Stimulated activated CD4-positive, alpha-beta T cell treated with anti-CD3 and anti-CD28 coated beads, Interleukin-12 subunit alpha, Interleukin-12 subunit beta, amount 100 ng/mL, for 4 hours (primary cell): Measurements from ENCODE around the gene RRN3.
"Not testable (repeated sequence)": the region's sequence is repeated elsewhere in the genome, so short reads cannot be mapped to it uniquely, and the experiment has no call there.

Experiments used
- DNase-seq: peaks from one replicate; pipeline ENCODE4 v3.0.0-alpha.2; 2020

RRN3 gene

DNA sequence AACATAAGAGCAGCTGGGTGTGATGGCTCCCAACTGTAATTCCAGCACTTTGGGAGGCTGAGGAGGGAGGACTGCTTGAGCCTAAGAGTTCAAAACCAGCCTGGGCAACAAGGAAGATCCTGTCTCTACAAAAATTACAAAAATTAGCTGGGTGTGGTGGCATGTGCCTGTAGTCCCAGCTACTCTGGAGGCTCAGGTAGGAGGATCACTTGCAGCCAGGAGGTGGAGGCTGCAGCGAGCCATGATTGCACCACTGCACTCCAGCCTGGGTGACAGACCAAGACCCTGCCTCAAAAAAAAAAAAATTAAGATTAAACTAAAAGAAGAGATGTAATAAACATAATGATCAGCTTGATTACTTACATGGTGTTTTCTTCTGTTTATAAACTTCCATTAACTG lies 43.6 kb downstream of the RRN3 start:
- DNase-seq, result not testable (repeated sequence)

DNA sequence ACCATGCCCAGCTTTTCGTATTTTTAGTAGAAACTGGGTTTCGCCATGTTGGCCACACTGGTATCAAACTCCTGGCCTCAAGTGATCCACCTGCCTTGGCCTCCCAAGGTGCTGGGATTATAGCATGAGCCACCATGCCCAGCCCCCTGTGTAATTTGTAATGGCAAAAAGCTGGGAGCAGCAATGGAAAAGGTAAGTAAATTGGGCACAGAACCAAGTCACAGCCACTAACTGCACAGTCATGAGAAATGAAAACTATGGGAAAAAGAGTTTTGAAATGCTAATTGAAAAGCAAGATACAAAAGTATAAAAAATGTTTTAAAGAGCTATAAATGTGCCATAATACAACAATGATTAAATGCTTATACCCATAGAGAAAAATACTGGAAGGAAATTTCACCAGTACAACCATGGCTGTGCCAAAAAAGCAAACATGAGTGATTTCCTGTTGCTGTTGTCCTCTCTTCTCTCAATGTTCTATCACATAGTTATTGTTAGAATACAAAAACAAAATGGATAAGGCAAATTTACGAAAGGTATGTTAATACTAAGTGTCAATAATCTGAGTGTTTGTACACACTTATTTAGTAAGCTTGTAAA lies 44.4 kb downstream of the RRN3 start:
- DNase-seq, result no peak

GRCh38 chr16:15046692-15047376 lies 47.2 kb downstream of the RRN3 start:
- no peak for DNase-seq

DNA sequence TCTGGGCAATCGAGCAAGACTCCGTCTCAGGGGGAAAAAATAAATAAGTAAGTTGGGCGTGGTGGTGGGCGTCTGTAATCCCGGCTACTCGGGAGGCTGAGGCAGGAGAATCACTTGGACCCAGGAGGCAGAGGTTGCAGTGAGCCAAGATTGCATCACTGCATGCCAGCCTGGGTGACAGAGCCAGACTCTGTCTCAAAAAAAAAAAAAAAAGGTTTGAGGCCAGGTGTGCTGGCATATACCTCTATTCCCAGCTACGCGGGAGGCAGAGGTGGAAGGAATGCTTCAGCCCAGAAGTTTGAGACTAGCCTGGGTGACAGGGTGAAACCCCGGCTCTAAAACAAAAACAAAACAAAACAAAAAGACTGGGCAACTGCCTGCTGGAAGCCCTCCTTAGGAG lies 48.8 kb downstream of the RRN3 start:
- DNase-seq, result not testable (repeated sequence)

- DNase-seq, result no peak
Measured at GRCh38 chr16:15044286-15044685, 49.8 kb downstream of the RRN3 start.

DNA sequence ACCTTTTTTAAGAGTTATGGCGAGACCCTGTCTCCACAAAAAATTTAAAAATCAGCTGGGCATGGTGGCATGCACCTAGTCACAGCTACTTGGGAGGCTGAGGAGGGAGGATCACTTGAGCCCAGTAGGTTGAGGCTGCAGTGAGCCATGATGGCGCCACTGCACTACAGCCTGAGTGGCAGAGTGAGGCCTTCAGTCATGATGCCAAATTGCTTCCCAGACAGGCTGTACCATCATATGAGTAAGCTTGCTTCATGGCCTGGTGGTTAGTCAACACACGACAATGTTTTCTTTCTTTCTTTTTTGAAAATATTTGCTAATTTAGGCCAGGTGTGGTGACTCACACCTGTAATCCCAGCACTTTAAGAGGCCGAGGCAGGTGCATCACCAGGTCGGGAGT lies 50.7 kb downstream of the RRN3 start:
- no peak for DNase-seq

DNA sequence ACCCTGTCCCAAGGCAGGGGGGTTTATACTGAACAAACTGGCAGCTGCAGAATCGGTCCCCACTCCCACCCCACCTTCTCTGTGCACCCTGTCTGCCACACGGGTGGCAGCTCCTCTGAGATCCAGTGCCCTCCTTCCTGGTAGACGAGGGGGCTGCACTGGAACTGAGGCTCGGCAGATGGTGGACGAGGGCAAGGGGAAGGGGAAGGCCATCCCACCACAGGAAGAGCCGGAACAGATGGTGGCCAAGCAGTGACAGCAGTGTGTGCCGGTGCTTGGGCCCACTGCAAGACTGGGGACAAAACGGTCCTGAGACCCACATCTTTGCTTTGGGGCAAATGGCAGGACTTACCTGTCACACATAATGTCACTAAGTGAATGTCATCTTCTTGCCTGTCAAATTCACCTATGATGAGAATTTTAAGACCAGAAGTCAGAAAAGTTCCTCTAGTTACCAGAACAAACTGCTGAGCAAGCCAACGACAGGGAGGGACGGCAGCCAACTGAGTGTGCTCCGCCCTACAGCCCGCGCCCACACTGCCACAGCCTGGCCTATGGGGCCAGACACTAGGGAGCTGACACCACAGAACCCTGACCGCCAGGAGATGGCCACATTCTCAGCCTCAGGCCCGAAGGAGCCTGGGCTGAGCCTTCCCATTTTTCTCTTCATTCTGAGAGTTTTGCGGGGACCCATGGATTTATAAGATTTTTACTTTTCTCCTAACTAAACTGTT lies 52.6 kb downstream of the RRN3 start:
- DNase-seq, result no peak

- no peak for DNase-seq
Measured at GRCh38 chr16:15038689-15039088, 55.4 kb downstream of the RRN3 start.

- no peak for DNase-seq
Measured at GRCh38 chr16:15037745-15038144, 56.3 kb downstream of the RRN3 start.

DNA sequence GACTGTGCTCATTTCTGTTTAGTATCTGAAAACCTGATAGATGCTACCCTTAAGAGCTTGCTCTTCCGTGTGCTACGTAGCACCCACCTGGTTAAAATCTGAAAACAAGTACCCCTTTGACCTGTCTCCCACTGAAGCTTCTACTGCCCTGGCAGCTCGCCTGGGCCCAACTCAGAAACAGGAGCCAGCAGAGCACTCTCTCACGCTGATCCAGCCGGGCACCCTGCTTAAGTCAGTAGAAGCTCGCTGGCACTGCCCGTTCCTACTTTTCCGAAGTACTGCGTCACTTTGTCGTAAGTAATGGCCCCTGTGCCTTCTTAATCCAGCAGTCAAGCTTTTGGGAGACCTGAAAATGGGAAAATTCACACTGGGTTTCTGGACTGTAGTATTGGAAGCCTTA lies 57.1 kb downstream of the RRN3 start:
- no peak for DNase-seq

GRCh38 chr16:15035163-15035729 lies 58.8 kb downstream of the RRN3 start:
- no peak for DNase-seq

DNA sequence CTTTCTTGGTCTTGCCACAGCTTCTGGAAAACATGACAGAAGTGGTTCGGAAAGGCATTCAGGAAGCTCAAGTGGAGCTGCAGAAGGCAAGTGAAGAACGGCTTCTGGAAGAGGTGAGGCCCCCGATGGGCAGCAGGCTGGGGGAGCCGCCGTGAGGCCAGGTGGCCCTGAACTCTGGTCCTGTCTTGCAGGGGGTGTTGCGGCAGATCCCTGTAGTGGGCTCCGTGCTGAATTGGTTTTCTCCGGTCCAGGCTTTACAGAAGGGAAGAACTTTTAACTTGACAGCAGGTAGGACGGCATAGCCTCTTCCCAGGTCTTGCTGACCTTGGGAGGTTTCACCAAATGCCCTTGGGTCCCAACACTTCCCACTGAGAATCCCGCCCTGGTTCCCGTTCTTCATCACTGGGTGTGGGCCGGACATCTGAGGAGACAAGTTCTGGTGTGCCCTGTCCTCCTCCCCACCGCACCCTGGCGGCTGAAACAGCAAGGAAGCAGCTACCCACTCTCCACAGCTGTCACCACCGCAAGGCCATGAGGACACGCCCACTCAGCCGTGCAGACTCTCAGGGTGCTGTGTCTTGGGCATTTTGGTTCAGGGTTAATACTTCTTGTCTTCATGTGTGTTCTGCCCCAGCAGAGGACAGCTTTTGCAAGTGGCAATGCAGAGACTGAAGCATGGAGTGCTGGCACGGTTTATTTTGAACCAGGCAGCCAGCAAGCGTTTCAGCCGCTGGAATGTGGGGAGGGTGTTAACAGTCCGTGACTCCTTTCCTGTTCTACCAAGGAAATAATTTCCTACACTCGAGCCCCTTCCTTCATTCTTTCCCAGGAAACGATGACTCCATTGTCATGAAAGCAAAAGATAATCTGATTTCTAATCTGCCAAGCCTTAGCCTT lies 59.6 kb downstream of the RRN3 start:
- no peak for DNase-seq

GRCh38 chr16:15033309-15033707 lies 60.8 kb downstream of the RRN3 start:
- no peak for DNase-seq

GRCh38 chr16:15032547-15033308 lies 61.3 kb downstream of the RRN3 start:
- no peak for DNase-seq

- DNase-seq, result no peak
Measured at GRCh38 chr16:15031586-15031985, 62.5 kb downstream of the RRN3 start.

DNA sequence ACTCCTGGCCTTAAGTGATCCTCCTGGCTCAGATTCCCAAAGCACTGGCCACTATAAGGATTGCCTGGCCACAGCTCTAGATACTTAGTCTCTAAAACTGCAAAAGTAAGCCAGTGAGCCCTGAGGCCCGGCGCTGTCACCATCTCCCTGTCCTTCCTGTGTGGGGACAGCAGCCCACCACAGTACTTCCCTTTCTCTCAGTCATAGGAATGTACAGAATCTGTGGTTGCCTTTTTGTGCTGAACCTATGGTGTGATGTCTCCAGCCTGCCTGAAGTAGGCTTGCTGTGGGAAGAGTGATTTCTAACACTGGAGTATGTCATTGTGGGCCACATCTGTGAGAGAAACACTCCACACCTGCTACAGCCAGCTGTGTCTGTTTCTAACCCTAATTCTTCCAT lies 62.9 kb downstream of the RRN3 start:
- no peak for DNase-seq

- not testable (repeated sequence) for DNase-seq
Measured at GRCh38 chr16:15029749-15030148, 64.3 kb downstream of the RRN3 start.

GRCh38 chr16:15028801-15029698 lies 65.0 kb downstream of the RRN3 start:
- DNase-seq, result not testable (repeated sequence)

DNA sequence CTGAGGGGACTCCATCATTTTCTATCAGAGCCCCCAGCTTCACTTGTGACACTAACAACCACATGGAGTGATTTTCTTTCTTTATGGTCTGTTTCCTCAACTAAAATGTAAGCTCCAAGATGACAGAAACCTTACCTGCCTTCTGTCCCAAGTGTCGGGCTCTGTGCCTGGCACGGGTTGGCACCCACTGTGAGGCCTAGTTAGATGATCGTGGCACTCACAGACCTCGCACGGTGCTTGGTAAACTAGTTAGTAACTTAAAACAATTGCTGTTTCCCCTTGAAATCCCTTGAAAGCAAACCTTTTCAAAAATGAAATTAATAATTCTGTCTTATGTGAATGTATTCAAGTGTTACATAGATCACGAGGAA lies 65.7 kb downstream of the RRN3 start:
- DNase-seq, result not testable (repeated sequence)

DNA sequence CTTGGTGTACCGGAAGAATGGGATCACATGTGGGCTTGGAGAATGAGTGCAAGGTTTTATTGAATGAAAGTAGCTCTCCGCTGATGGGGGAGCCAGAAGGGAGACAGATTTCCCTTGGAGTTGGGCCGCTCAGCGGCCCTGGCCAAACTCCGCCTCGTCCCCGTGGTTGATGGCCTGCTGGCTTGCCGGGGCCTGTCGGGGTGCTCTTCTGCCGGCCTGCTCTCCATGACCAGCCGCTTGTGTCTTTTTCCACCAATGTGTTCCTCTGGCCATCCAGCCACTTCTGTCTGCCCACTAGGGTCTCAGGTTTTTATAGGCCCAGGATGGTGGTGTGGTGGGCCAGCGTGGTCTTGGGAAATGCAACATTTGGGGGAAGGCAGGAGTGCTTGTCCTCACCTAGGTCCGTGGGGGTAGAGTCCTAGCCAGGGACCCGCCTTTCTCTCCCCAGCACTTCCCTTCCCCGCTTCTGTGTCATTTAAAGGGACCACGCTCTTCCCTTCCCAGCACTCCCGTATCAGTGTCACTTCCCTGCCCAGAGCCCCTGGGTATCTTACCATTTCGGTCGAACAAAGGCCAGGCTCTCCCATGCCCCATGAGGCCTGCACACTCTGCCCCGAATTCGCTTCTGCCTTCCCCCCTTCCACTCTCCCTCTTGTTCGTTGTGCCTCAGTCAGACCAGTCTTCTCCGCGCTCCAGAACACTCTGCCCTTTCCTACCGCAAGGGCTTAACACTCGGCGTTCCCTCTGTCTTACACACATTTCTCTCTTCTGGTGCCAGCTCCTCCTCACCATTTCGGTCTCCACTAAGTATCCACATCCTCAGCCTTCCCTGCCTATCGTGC lies 66.3 kb downstream of the RRN3 start:
- not testable (repeated sequence) for DNase-seq
